Activated CD8-positive, alpha-beta memory T cell treated with anti-CD3 and anti-CD28 coated beads, Interleukin-2, amount 50 U/mL, for 1 hour (primary cell): ENCODE data around the gene SNX2.
A peak's percentile ranks its signal among the peaks of the same experiment; 100 is the strongest.
"Not testable (repeated sequence)": the region's sequence is repeated elsewhere in the genome, so short reads cannot be mapped to it uniquely, and the experiment has no call there.

Experiments used
- DNase-seq: peaks from one replicate; pipeline ENCODE4 v3.0.0-alpha.2; 2020; ENCODE audit errors: extremely low read depth

The SNX2 gene

DNA sequence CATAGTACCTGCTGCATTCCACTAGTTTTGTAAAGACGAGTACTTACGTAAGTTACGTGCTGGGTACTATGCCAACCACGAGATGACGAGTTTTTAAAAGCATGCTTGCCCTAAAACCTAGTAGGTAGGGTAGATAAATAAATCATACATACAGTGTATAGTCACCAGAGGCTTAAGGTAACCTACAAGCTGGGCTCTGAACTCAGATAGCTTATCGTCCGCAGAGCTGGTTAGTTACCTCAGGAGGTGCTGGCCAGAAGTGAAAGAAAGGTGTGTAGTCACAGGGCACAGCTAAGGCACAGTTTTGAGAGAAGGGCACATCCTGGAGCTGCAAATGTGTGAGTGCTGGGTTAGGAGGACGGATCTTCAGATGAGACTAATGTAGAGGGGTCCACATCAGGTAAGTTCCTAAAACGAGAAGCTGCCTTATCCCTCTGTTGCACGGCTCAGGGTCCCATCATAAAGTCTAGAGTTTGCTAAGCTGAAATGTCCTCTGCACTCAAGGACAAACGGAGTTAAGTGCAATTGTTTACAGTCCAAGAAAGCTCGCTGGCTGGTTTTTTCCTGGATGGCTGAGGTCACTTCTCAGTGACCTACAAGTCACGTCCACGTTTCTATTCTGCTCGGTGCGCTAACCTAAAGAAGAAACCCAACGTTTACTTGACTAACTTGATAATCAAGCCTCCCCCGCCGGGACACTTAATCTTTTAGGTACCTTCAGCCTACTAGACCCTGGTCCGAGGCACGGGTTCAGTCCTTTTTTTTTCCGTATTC, 69.4 kb downstream of the SNX2 start:
- DNase-seq = no peak

DNA sequence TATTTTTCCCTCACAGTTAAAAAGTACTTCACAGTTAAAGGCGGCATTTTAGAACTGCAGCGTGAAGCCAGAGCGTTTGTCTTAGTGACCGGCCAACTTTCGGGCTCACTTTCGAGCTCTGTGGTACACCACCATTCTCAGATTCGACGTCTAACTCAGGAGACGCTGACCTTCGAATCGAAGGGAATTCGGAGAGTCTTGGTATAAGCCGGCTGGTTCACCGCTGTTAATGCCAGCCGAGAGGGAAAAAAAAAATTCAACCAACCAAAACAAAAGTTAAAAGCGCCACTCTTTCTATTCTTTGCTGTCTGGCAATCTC, 70.0 kb downstream of the SNX2 start:
- DNase-seq = no peak

DNA sequence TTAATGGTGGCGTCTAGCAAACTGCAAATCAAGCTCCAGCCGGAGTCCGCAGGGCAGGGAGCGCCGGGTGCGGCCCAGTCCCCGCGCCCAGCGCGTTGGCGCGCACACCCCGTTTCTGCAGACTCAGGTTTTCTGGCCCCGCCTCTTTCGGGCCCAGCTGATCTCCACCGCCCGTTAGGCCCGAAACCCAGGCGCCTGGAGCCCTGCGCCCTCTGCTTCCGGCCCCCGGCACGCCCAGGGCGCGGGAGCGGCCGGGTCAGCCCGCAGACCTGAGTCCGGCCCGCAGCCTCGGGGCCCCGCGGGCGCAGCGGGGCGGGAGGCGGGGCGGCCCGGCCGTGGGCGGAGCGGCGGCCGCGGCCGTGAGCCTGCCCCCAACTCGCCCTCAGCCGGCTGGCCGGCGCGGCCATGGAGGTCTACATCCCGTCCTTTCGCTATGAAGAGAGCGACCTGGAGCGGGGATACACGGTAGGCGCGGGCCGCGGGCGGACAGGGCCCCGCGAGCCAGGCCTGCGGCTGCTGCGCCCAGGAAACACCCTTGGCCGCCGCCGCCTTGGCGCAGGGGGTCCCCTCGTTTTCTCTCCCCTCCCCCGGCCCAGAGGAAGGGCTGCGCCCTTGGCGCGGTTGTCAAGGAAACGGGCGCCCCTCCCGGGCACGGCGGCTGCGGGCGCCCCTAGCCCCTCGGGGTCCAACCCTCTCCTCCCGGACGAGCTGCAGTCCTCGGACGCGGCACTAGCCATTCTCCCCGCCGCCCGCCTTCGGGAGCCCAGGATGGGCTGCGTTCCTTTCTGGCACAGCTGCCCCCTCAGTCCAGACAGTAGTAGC, 70.6 kb downstream of the SNX2 start, which contains the start of gene SNX24:
Gene SNX24 (plus strand): TSS at position 385 of the 822 bp plus-strand sequence. CDS start 21 bp downstream, at position 406.
- peak; percentile 13 for DNase-seq

DNA sequence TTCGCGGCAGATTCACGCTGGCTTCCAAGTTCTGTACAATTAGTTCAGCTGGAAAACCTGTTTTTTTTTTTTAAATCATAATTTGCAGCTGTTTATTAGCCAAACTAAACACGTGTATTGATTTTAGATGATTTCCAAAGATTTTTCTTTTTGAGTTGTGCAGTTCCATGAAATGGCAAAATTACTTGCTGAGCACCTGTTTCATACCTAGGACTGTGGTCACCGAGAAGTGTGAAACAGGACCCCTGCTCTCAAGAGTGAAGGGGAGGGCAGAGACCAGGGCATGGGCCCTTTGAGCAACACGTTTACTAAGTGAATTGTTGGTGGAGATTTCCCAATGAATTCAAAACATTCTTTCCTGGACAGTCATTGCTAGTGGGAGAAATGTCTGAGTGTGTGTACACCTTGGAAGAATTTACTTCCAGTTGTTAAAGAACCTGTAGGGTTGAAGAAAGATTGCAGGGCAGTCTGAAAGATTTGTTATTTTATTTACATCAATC, 71.2 kb downstream of the SNX2 start:
- DNase-seq = no peak

DNA sequence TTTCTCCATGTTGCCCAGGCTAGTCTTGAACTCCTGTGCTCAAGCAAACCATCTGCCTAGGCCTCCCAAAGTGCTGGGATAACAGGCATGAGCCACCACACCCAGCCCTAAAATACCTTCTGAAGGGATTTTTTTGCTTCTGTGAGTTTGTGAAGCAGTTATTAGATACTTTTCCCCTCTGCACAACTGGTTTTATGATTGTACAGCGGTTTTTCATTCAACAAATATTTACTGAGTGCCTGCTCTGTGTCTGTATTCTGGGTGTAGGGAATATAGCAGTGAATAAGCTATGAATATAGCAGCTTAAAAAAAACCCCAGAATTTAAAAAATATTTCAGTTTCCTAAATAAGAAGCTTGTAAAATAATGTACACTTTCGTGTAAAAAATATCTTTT, 72.8 kb downstream of the SNX2 start:
- DNase-seq = no peak

DNA sequence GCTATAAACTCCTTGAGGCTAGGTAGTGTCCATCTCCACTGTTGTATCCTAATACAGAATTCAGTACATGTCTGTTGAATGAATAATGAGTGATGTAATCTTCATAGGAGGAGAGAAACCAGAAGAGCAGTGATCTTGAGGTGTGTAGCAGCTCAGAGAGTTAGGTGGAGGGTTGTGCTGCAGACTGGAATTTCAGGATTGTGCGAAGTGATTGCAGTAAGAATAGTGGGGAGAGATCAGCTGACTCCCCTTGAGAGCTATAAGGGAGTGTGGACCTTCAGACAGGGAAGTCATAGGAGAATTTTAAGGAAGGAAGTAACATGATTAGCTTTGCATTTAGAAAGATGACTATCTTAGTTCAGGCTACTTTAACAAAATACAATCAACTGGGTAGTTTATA, 74.9 kb downstream of the SNX2 start:
- DNase-seq = no peak

DNA sequence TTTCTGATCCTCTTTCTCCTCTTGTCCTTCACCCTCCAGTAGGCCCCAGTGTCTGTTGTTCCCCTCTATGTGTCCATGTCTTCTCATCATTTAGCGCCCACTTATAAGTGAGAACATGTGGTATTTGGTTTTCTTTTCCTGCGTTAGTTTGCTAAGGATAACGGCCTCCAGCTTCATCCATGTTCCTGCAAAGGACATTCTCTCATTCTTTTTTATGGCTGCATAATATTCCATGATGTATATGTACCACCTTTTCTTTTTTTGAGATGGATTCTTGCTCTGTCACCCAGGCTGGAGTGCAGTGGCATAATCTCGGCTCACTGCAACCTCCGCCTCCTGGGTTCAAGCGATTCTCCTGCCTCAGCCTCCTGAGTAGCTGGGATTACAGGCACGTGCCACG, 82.7 kb downstream of the SNX2 start:
- DNase-seq = not testable (repeated sequence)

DNA sequence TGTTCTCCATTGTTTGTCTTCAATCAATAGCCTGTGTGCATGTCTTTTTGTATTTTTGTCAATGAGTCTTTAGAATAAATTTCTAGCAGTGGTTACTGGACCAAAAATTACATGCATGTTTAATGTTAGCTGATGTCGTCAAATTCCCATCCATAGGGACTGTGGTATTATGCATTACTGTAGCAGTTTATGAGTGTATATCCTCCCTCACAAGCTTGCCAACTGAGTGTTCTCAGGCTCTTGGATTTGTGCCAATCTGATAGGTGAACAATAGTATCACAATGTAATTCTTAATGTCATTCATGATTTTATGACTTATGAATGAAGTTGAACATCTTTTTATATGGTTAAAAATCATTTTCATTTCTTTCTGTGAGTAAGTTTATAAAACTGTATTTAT, 83.6 kb downstream of the SNX2 start:
- no peak for DNase-seq

DNA sequence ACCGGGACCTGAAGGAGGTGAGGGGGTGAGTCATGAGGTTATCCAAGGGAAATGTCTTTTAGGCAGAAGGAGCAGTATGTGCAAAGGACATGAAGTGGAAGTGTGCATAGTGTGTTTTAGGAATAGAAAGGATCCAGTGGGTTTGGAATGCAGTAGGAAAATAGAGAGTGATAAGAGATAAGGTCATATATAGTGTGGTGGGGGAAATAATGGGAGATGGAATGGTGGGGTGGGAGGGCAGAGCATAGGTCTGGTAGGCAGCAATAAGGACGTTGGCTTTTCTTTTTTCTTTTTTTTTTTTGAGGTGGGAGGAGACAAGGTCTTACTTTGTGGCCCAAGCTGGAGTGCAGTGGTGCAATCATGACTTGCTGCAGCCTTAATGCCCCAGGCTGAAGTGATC, 88.4 kb downstream of the SNX2 start:
- no peak for DNase-seq

DNA sequence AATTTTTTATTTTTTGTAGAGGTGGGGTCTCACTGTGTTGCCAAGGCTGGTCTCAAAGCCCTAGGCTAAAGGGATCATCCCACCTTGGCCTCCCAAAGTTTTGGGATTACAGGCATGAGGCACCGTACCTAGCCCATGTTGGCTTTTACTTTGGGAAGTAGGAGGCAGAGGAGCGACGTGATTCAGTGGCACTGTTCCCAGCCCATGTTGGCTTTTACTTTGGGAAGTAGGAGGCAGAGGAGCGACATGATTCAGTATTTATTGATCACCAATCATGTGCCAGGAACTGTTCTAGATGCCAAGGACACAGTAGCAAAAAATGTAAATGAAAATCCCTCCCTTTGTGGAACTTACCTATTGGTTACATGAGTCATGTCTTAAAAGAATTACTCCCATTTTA, 88.8 kb downstream of the SNX2 start:
- DNase-seq = no peak

DNA sequence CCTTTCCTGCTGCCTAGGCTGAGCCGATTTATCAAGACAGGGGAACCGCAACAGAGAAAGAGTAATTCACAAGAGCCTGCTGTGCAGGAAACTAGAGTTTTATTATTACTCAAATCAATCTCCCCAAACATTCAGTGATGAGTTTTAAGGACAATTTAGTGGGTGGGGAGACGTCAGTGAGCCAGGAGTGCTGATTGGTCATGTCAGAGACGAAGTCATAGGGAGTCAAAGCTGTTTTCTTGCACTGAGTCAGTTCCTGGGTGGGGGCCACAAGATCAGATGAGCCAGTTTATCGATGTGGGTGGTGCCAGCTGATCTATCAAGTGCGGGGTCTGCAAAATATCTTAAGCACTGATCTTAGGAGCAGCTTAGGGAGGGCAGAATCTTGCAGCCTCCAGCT, 89.5 kb downstream of the SNX2 start:
- DNase-seq = no peak

DNA sequence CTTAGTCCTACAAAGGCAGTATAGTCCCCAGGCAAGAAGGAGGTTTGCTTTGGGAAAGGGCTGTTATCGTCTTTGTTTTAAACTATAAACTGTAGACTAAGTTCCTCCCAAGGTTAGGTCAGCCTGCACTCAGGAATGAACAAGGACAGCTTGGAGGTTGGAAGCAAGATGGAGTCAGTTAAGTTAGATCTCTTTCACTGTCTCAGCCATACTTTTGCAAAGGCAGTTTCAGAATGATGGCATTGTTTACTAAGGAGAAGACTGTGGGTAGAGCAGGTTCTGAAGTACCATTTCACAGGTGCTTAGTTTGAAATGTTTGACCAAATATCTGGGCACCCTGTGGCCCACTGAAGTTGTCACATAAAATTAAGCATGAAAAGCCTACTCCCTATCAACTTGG, 90.0 kb downstream of the SNX2 start:
- no peak for DNase-seq

DNA sequence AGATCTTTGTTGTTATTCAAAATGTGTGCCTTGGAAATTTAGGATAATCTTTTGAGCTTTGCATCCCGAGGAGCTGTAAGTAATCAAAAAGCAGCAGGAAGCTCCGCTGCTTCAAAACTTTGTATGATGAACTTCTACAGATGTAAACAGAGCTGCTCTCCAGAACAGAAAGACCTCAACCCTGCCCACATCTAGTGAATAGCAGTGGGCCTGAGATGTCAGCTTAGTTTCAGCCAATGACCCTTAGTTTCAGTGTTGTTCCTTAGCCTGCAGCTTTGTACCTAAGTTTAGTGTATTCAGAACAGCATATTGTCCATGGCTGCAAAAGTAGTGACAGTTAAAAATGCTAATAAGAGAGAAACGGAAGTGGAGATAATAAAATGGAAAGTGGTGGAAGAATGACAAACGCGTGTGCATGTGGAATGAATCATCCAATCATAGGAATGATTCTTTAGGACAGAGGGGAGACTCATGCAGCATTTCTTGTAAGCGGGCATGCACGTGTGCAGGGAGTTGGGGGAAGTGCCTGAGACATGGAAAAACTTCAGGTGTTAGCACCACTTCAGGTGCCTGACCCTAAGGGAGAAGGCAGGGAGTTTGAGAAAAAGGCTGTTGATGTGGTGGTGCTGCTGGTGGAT, 95.5 kb downstream of the SNX2 start:
- no peak for DNase-seq

DNA sequence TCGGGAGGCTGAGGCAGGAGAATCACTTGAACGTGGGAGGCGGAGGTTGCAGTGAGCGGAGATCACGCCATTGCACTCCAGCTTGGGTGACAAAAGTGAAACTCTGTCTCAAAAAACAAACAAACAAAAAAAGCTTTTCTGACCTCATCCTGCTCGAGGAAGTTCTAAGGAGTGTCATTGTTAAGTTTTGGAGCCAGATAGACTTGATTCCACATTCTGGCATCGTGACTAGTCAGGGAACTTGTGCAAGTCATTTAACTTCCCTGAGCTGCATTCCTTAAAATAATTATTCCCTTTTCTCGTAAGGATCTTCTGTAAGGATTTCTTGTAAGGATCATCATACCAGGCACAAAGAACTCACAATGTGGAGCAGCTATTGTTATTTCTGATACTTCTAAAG, 96.8 kb downstream of the SNX2 start:
- no peak for DNase-seq

DNA sequence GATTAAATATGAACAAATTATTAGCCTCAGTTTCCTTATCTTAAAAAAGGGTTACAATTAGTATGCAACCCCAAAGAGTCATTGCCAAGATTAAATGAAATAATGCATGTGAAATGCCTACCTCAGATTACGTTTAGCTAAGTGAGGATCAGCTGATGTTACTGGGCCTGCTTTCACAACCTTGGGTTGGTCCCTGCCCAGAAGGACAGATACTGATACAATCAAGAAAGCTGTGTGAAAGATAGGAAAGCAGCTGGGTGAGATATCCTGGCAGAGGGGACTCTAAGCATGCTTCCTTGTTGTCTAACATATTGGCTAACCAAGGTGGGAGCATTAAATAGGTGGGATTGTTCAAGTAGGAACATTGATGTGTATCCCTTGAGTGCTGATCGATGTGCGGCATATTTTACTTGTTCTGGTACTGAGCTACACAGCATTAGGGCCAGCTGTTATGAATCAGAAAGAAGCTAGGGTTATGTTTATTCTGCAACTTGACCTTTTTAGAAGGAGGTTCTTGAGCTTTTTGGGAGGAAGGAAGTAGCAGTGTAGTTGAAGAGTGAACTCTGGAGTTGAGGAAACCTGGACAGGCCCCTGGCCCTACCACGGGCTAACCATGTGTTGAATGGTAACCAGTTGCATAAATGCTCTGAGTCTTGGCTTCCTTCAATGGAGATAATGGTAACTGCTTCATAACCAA, 99.4 kb downstream of the SNX2 start:
- DNase-seq = no peak

DNA sequence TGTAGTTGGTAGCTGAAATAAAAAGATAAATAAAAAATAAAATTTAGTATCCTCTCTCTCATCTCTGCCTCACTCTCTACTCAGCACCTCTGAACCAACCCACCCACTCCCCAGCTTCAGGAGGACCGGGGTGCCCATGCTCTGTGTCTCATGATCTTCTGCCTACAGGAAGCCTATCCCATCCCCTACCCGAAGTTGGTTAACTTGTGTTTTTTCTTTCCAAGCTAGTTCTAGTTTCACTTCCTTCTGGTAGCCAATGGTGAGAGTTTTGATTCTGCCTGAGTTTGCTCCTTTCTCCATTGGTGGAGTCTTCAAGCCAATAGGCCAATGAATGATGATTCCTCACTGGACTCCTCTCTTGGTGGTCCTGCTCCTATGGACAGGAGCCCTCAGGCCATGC, 102.6 kb downstream of the SNX2 start:
- DNase-seq = no peak

DNA sequence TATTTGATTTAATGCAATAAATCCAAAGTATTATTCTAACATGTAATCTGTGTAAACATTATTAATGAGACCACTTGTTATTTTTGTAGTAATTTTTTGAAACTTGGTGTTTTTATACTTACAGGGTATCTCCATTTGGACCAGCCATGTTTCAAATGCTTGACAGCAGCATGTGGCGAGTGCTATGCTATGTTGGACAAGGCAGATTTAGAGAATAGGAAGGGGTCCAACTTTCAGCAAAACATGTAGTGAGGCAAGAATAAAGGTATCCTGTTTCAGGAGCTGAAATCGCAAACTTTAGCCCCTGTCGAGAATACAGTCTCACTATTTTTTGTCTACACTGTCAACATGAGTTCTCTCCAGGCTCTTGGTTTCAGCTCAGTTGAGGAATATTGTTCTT, 104.2 kb downstream of the SNX2 start:
- DNase-seq = no peak
